ENCODE measurements around the gene NADK2.

NADK2 gene

GRCh38 chr5:36170832-36171424 lies 70.8 kb downstream of the NADK2 start:
- no peak overlapping the region for H4K8ac ChIP-seq (ENCODE audit: low read length)
- H3K27ac ChIP-seq (ENCODE audit: low read length, poor library complexity, severe bottlenecking), result no peak overlapping the region
- no peak overlapping the region for H2BK5ac ChIP-seq (ENCODE audit: low read depth, low read length, poor library complexity, severe bottlenecking)
- no peak overlapping the region for H3K4me3 ChIP-seq (ENCODE audit: insufficient read depth in 1 of 2, low read depth in 1 of 2, low read length in 2 of 2)
- H3K9me3 ChIP-seq (ENCODE audit: control insufficient read depth, low read length), result no peaks in the 10 kb centered on the region
- H3K14ac ChIP-seq (ENCODE audit: low read length in 2 of 2), result no peak overlapping the region
- no peak overlapping the region for H2BK120ac ChIP-seq (ENCODE audit: low read depth, low read length)
- H3K18ac ChIP-seq (ENCODE audit: low read depth in 1 of 2, low read length in 2 of 2), result no peak overlapping the region
- DNase-seq, result no peak
- no peak overlapping the region for H2AK5ac ChIP-seq (ENCODE audit: low read length, severe bottlenecking)
- H3K4ac ChIP-seq (ENCODE audit: low read depth in 1 of 2, low read length in 2 of 2), result no peak overlapping the region
- H4K91ac ChIP-seq (ENCODE audit: low read length), result no peak overlapping the region
- WGBS, result 92% methylated on average over 5 of the region's 5 CpGs
- H2AFZ ChIP-seq (ENCODE audit: low read depth, low read length), result no peak overlapping the region
- H2BK15ac ChIP-seq (ENCODE audit: low read depth, poor library complexity, severe bottlenecking), result no peak overlapping the region
- peaks cover 16 to 89% of the 10 kb centered on the region in 2 experiments for H3K36me3 ChIP-seq (ENCODE audit: control insufficient read depth in 1 of 2, insufficient read depth in 2 of 2, low read depth in 1 of 2, low read length in 2 of 2)
- no peak overlapping the region for H3K9ac ChIP-seq (ENCODE audit: low read length)
- peaks cover 28% of the 10 kb centered on the region for H3K79me1 ChIP-seq (replicated peaks; ENCODE audit: low read length, poor library complexity, severe bottlenecking)
- H2BK12ac ChIP-seq (ENCODE audit: low read length in 2 of 2), result no peak overlapping the region
- no peaks in the 10 kb centered on the region for H3K4me1 ChIP-seq (ENCODE audit: control insufficient read depth, insufficient read depth, low read depth, low read length)
- no peak overlapping the region for H3K23ac ChIP-seq (ENCODE audit: low read length in 2 of 2)
- H3K27me3 ChIP-seq (ENCODE audit: control insufficient read depth in 1 of 2, insufficient read depth in 1 of 2, low read length in 2 of 2), result no peaks in the 10 kb centered on the region
- H3K4me2 ChIP-seq (ENCODE audit: low read length, poor library complexity, severe bottlenecking), result no peak overlapping the region

- Histone ChIP-seq H3K18ac (ENCODE audit: low read depth in 1 of 2, low read length in 2 of 2) (no peak overlapping the region), H2BK120ac (ENCODE audit: low read depth, low read length) (no peak overlapping the region), H3K14ac (ENCODE audit: low read length in 2 of 2) (no peak overlapping the region), H4K91ac (ENCODE audit: low read length) (no peak overlapping the region), H4K8ac (ENCODE audit: low read length) (no peak overlapping the region), H2BK12ac (ENCODE audit: low read length in 2 of 2) (no peak overlapping the region), H2BK5ac (ENCODE audit: low read depth, low read length, poor library complexity, severe bottlenecking) (no peak overlapping the region), H3K4ac (ENCODE audit: low read depth in 1 of 2, low read length in 2 of 2) (no peak overlapping the region), H3K36me3 (ENCODE audit: control insufficient read depth in 1 of 2, insufficient read depth in 2 of 2, low read depth in 1 of 2, low read length in 2 of 2) (peaks cover 24 to 94% of the 10 kb centered on the region in 2 experiments), H2BK15ac (ENCODE audit: low read depth, poor library complexity, severe bottlenecking) (no peak overlapping the region), H2AK5ac (ENCODE audit: low read length, severe bottlenecking) (no peak overlapping the region), H3K27me3 (ENCODE audit: control insufficient read depth in 1 of 2, insufficient read depth in 1 of 2, low read length in 2 of 2) (no peaks in the 10 kb centered on the region), H3K4me3 (ENCODE audit: insufficient read depth in 1 of 2, low read depth in 1 of 2, low read length in 2 of 2) (no peak overlapping the region), H3K23ac (ENCODE audit: low read length in 2 of 2) (no peak overlapping the region), H3K79me1 (replicated peaks; ENCODE audit: low read length, poor library complexity, severe bottlenecking) (peaks cover 28% of the 10 kb centered on the region), H3K27ac (ENCODE audit: low read length, poor library complexity, severe bottlenecking) (no peak overlapping the region), H3K4me1 (ENCODE audit: control insufficient read depth, insufficient read depth, low read depth, low read length) (no peaks in the 10 kb centered on the region), H3K9me3 (ENCODE audit: control insufficient read depth, low read length) (no peaks in the 10 kb centered on the region), H2AFZ (ENCODE audit: low read depth, low read length) (no peak overlapping the region), H3K4me2 (ENCODE audit: low read length, poor library complexity, severe bottlenecking) (no peak overlapping the region), H3K9ac (ENCODE audit: low read length) (no peak overlapping the region)
- 96% methylated on average over 4 of the region's 4 CpGs for WGBS
- DNase-seq, result no peak
Observed at GRCh38 chr5:36168737-36169136, 73.0 kb downstream of the NADK2 start.

- peaks cover 40 to 94% of the 10 kb centered on the region in 2 experiments for H3K36me3 ChIP-seq (ENCODE audit: control insufficient read depth in 1 of 2, insufficient read depth in 2 of 2, low read depth in 1 of 2, low read length in 2 of 2)
- H3K23ac ChIP-seq (ENCODE audit: low read length in 2 of 2), result no peak overlapping the region
- WGBS, result 90% methylated on average over 2 of the region's 4 CpGs
- H3K14ac ChIP-seq (ENCODE audit: low read length in 2 of 2), result no peak overlapping the region
- H3K79me1 ChIP-seq (replicated peaks; ENCODE audit: low read length, poor library complexity, severe bottlenecking), result peaks cover 36% of the 10 kb centered on the region
- H2BK120ac ChIP-seq (ENCODE audit: low read depth, low read length), result no peak overlapping the region
- H2BK5ac ChIP-seq (ENCODE audit: low read depth, low read length, poor library complexity, severe bottlenecking), result no peak overlapping the region
- no peak overlapping the region for H3K18ac ChIP-seq (ENCODE audit: low read depth in 1 of 2, low read length in 2 of 2)
- no peak overlapping the region for H2AFZ ChIP-seq (ENCODE audit: low read depth, low read length)
- H3K27ac ChIP-seq (ENCODE audit: low read length, poor library complexity, severe bottlenecking), result no peak overlapping the region
- H3K4me2 ChIP-seq (ENCODE audit: low read length, poor library complexity, severe bottlenecking), result no peak overlapping the region
- H3K4me3 ChIP-seq (ENCODE audit: insufficient read depth in 1 of 2, low read depth in 1 of 2, low read length in 2 of 2), result no peak overlapping the region
- no peak overlapping the region for H2AK5ac ChIP-seq (ENCODE audit: low read length, severe bottlenecking)
- H3K4ac ChIP-seq (ENCODE audit: low read depth in 1 of 2, low read length in 2 of 2), result no peak overlapping the region
- DNase-seq, result no peak
- no peak overlapping the region for H2BK15ac ChIP-seq (ENCODE audit: low read depth, poor library complexity, severe bottlenecking)
- H4K91ac ChIP-seq (ENCODE audit: low read length), result no peak overlapping the region
- no peak overlapping the region for H3K9ac ChIP-seq (ENCODE audit: low read length)
- no peaks in the 10 kb centered on the region for H3K27me3 ChIP-seq (ENCODE audit: control insufficient read depth in 1 of 2, insufficient read depth in 1 of 2, low read length in 2 of 2)
- no peak overlapping the region for H2BK12ac ChIP-seq (ENCODE audit: low read length in 2 of 2)
- no peaks in the 10 kb centered on the region for H3K9me3 ChIP-seq (ENCODE audit: control insufficient read depth, low read length)
- H3K4me1 ChIP-seq (ENCODE audit: control insufficient read depth, insufficient read depth, low read depth, low read length), result no peaks in the 10 kb centered on the region
- H4K8ac ChIP-seq (ENCODE audit: low read length), result no peak overlapping the region
Observed at GRCh38 chr5:36164461-36164860, 77.3 kb downstream of the NADK2 start.

GRCh38 chr5:36162810-36163486 lies 78.8 kb downstream of the NADK2 start:
- H2BK12ac ChIP-seq (ENCODE audit: low read length in 2 of 2), result no peak overlapping the region
- H4K8ac ChIP-seq (ENCODE audit: low read length), result no peak overlapping the region
- no peak overlapping the region for H3K14ac ChIP-seq (ENCODE audit: low read length in 2 of 2)
- 91% methylated on average over 8 of the region's 9 CpGs for WGBS
- no peak overlapping the region for H2AFZ ChIP-seq (ENCODE audit: low read depth, low read length)
- no peak overlapping the region for H2AK5ac ChIP-seq (ENCODE audit: low read length, severe bottlenecking)
- no peak overlapping the region for H2BK15ac ChIP-seq (ENCODE audit: low read depth, poor library complexity, severe bottlenecking)
- H3K23ac ChIP-seq (ENCODE audit: low read length in 2 of 2), result no peak overlapping the region
- no peak overlapping the region for H2BK120ac ChIP-seq (ENCODE audit: low read depth, low read length)
- peaks cover 32 to 96% of the 10 kb centered on the region in 2 experiments for H3K36me3 ChIP-seq (ENCODE audit: control insufficient read depth in 1 of 2, insufficient read depth in 2 of 2, low read depth in 1 of 2, low read length in 2 of 2)
- peaks cover 3% of the 10 kb centered on the region for H3K4me1 ChIP-seq (ENCODE audit: control insufficient read depth, insufficient read depth, low read depth, low read length)
- no peak overlapping the region for H4K91ac ChIP-seq (ENCODE audit: low read length)
- DNase-seq, result no peak
- H3K18ac ChIP-seq (ENCODE audit: low read depth in 1 of 2, low read length in 2 of 2), result no peak overlapping the region
- no peaks in the 10 kb centered on the region for H3K9me3 ChIP-seq (ENCODE audit: control insufficient read depth, low read length)
- no peak overlapping the region for H3K9ac ChIP-seq (ENCODE audit: low read length)
- H3K27ac ChIP-seq (ENCODE audit: low read length, poor library complexity, severe bottlenecking), result no peak overlapping the region
- H3K4me3 ChIP-seq (ENCODE audit: insufficient read depth in 1 of 2, low read depth in 1 of 2, low read length in 2 of 2), result no peak overlapping the region
- H2BK5ac ChIP-seq (ENCODE audit: low read depth, low read length, poor library complexity, severe bottlenecking), result no peak overlapping the region
- no peak overlapping the region for H3K4ac ChIP-seq (ENCODE audit: low read depth in 1 of 2, low read length in 2 of 2)
- no peaks in the 10 kb centered on the region for H3K27me3 ChIP-seq (ENCODE audit: control insufficient read depth in 1 of 2, insufficient read depth in 1 of 2, low read length in 2 of 2)
- no peak overlapping the region for H3K4me2 ChIP-seq (ENCODE audit: low read length, poor library complexity, severe bottlenecking)
- peaks cover 44% of the 10 kb centered on the region for H3K79me1 ChIP-seq (replicated peaks; ENCODE audit: low read length, poor library complexity, severe bottlenecking)
